Hypothalamus (tissue), 51 donors: Measurements from ENCODE around the gene VWA7.
"Not testable (repeated sequence)": the region's sequence is repeated elsewhere in the genome, so short reads cannot be mapped to it uniquely, and the experiment has no call there.

Experiments
- DNase-seq, 51 donors: peaks; one replicate each; lab custom pipeline; 2025; lab: John Stamatoyannopoulos, UW

The VWA7 gene, protein sequence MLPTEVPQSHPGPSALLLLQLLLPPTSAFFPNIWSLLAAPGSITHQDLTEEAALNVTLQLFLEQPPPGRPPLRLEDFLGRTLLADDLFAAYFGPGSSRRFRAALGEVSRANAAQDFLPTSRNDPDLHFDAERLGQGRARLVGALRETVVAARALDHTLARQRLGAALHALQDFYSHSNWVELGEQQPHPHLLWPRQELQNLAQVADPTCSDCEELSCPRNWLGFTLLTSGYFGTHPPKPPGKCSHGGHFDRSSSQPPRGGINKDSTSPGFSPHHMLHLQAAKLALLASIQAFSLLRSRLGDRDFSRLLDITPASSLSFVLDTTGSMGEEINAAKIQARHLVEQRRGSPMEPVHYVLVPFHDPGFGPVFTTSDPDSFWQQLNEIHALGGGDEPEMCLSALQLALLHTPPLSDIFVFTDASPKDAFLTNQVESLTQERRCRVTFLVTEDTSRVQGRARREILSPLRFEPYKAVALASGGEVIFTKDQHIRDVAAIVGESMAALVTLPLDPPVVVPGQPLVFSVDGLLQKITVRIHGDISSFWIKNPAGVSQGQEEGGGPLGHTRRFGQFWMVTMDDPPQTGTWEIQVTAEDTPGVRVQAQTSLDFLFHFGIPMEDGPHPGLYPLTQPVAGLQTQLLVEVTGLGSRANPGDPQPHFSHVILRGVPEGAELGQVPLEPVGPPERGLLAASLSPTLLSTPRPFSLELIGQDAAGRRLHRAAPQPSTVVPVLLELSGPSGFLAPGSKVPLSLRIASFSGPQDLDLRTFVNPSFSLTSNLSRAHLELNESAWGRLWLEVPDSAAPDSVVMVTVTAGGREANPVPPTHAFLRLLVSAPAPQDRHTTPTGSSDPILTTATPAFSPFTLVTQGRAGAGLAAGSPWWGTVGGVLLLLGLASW

GRCh38 chr6:31776989-31777666 is at the start of gene VWA7:
VWA7 (minus strand) TSS chr6:31777328; CDS start chr6:31776779, 549 bp downstream.
- DNase-seq: peak in 19 of 51 donors; percentile 3 to 61 (median 32)

GRCh38 chr6:31826793-31827285 is 49.7 kb upstream of the VWA7 start:
- peak in 37 of 51 donors; percentile 30 to 88 (median 71) for DNase-seq

DNA sequence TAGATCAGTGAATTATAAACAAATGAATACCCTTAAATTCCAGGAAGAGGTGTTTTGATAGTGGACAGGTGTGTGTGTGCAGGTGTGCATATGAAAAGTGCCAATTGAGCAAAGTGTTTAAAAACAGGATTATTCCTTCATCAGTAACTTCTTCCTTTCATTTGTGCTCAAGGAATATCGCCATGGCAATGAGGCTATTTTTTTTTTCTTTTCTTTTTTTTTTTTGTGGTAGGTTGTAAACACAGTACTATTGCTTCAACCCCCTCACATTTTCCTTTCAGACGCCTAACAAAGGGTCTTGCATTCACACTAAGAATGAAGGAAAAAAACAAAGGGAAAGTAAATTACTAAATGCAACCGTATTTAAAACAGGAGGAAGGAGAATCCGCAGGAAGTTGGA is 48.4 kb upstream of the VWA7 start:
- no peak for DNase-seq

DNA sequence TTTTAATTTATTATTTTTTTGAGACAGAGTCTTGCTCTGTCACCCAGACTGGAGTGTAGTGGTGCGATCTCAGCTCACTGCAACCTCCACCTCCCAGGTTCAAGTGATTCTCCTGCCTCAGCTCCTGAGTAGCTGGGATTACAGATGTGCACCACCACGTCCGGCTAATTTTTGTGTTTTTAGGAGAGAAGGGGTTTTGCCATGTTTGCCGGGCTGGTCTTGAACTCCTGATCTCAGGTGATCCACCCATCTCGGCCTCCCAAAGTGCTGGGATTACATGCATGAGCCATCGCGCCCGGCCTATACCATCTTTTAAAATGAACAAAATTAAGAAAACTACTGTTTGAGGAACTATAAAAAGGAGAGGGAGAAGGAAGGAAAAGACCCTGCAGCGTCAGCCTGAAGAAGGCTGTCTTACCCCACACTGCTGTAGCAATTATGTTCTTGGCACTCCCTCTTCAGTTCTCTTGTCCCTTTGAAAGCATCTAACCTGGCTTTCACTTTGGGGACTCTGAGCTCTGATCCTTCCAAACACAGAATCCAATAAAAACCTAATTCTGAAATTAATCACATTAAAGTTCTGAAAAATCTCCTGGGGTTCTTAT is 46.6 kb upstream of the VWA7 start:
- DNase-seq: not testable (repeated sequence)

GRCh38 chr6:31822036-31822821 is 45.1 kb upstream of the VWA7 start:
- DNase-seq: peak in 46 of 51 donors; percentile 26 to 93 (median 72)

- DNase-seq: peak in 43 of 51 donors; percentile 14 to 89 (median 58)
Measured at GRCh38 chr6:31821301-31822035, 44.3 kb upstream of the VWA7 start.

- not testable (repeated sequence) for DNase-seq
Measured at GRCh38 chr6:31820399-31820798, 43.3 kb upstream of the VWA7 start.

- DNase-seq: no peak
Measured at GRCh38 chr6:31819871-31820299, 42.8 kb upstream of the VWA7 start.

DNA sequence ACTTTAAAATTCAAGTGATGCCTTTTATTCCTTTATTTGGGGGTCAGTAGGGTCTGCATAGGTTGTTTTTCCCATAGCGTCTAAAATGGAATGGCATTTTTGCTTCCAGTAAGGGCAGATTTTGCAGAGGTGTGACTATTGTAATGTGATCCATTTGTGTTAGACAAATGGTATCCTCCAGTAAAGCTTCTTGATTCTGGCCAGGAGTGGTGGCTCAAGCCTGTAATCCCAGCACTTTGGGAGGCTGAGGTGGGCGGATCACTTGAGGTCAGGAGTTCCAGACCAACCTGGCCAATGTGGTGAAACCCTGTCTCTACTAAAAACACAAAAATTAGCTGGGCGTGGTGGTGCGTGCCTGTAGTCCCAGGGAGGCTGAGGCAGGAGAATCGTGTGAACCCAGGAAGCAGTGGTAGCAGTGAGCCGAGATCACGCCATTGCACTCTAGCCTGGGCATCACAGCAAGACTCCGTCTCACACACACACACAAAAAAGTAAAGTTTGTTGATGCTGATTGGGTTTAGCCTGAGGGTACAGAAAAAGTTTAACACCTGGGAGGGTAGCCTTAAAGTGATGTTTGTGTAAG is 40.9 kb upstream of the VWA7 start:
- peak in 17 of 51 donors; percentile 16 to 71 (median 43) for DNase-seq

GRCh38 chr6:31817133-31817928 is 40.2 kb upstream of the VWA7 start:
- peak in 25 of 51 donors; percentile 19 to 81 (median 46) for DNase-seq

DNA sequence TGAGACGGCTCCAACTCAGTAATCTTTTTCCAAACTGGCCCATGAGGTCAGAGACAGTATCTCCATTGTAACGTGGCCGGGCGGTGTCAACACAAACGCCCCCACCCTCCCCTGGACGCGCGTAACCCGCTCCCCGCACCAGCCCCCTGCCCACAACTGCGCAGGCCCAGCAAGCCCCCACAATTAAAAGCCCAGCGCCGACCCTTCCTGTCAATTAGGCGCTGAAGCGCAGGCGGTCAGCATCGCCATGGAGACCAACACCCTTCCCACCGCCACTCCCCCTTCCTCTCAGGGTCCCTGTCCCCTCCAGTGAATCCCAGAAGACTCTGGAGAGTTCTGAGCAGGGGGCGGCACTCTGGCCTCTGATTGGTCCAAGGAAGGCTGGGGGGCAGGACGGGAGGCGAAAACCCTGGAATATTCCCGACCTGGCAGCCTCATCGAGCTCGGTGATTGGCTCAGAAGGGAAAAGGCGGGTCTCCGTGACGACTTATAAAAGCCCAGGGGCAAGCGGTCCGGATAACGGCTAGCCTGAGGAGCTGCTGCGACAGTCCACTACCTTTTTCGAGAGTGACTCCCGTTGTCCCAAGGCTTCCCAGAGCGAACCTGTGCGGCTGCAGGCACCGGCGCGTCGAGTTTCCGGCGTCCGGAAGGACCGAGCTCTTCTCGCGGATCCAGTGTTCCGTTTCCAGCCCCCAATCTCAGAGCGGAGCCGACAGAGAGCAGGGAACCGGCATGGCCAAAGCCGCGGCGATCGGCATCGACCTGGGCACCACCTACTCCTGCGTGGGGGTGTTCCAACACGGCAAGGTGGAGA is 38.1 kb upstream of the VWA7 start, which contains the start of the genes HSPA1A and HSPA1L:
Gene HSPA1A, plus strand, starts transcription at position 519 of the 814 bp plus-strand sequence. Its CDS starts 214 bp downstream, at position 733.
Gene HSPA1L, minus strand, starts transcription at position 259 of the 814 bp plus-strand sequence. CDS start 3,311 bp downstream, outside the sequence.
- peak in 50 of 51 donors; percentile 84 to 100 (median 96) for DNase-seq

- DNase-seq: peak in 49 of 51 donors; percentile 59 to 97 (median 89)
Measured at GRCh38 chr6:31814677-31815024, 37.5 kb upstream of the VWA7 start.

DNA sequence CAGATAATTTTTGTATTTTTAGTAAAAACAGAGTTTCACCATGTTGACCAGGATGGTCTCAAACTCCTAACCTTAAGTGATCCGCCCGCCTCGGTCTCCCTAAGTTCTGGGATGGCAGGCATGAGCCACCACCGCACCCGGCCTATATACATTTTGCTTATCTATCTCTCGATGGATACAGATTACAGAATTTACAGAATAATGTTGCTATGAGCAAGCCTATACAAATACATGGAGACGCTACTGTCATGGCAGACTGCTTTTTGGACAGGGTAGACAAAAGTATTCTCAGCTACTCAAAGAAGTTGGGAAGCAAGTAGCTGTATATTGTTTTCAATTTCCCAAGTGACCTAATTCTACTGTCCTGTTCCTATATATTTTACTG is 36.3 kb upstream of the VWA7 start:
- no peak for DNase-seq

- no peak for DNase-seq
Measured at GRCh38 chr6:31811645-31812044, 34.5 kb upstream of the VWA7 start.

DNA sequence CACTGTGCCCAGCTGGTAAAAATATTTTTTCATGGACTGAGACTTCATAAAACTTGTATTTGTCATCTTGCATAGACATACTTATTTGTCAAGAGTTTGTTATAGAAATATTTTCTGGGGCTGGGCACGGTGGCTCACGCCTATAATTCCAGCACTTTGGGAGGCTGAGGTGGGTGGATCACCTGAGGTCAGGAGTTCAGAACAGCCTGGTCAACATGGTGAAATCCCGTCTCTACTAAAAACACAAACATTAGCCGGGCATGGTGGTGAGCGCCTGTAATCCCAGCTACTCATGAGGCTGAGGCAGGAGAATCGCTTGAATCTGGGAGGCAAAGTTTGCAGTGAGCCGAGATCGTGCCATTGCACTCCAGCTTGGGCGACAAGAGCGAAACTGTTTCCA is 31.5 kb upstream of the VWA7 start:
- not testable (repeated sequence) for DNase-seq
